Type B pancreatic cell (in vitro differentiated cells): ENCODE measurements around the gene TUBB1. TPM values are rescaled to one million over a fixed set of nuclear protein-coding genes. Genes with fewer than 3 reads are reported as not detected.

Source experiments
- DNase-seq: peaks from one replicate; pipeline ENCODE4 v3.0.0; 2021; ENCODE audit warnings: mixed read lengths; ENCODE audit not compliant: unreplicated experiment; ENCODE audit errors: extremely low spot score
- H3K27ac Mint-ChIP-seq: 2 replicates; pipeline ENCODE4 v1.8.0; 2021; ENCODE audit warnings: mild to moderate bottlenecking, mixed read lengths
- H3K27me3 Mint-ChIP-seq: 2 replicates; pipeline ENCODE4 v1.8.0; 2021; ENCODE audit warnings: mixed read lengths
- H3K36me3 Mint-ChIP-seq: 2 replicates; pipeline ENCODE4 v1.8.0; 2021; ENCODE audit warnings: mixed read lengths
- H3K4me1 Mint-ChIP-seq: one replicate; pipeline ENCODE4 v1.8.0; 2021; ENCODE audit warnings: mixed read lengths; ENCODE audit not compliant: unreplicated experiment
- H3K4me3 Mint-ChIP-seq: 2 replicates; pipeline ENCODE4 v1.8.0; 2021; ENCODE audit warnings: mild to moderate bottlenecking, mixed read lengths
- H3K9me3 Mint-ChIP-seq: 2 replicates; pipeline ENCODE4 v1.8.0; 2021; ENCODE audit warnings: mixed read lengths
- CTCF ChIP-seq: fragments of 200-600 bp; sonication (generic); conservative IDR thresholded peaks from 2 replicates; pipeline ENCODE4 v1.5.0; 2021; ENCODE audit warnings: antibody characterized with exemption, mild to moderate bottlenecking
- total RNA-seq: library from RNA; stranded (reverse); gene quantifications from 2 replicates; pipeline ENCODE4 v1.2.1, GENCODE V29; 2021; ENCODE audit warnings: low replicate concordance

Gene TUBB1
- total RNA-seq, 1 donor from 2014 or later, result 0.46 TPM

DNA sequence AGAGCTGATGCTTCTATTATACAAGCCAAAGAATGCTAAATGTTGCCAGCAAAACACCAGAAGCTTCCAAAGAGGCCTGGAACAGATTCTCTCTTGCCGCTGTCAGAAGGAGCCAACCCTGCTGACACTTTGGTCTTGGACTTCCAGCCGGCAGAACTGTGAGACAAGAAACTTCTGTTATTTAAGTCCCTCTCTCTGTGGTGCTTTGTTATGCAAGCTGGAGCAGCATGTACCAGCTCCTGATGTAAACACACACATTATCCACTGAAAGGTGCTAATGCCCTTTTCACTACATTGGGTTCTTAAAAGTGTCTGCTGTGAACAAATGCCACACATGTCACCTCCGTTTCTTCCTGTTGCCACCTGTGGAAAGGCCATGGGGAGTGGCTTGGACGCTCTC lies 49.3 kb downstream of the TUBB1 start:
- peaks cover 14% of the 10 kb centered on the region for H3K27me3 Mint-ChIP-seq
- no peak overlapping the region for H3K4me3 Mint-ChIP-seq
- peaks cover 9% of the 10 kb centered on the region for H3K4me1 Mint-ChIP-seq
- TF ChIP-seq CTCF, result no peak
- no peak overlapping the region for H3K27ac Mint-ChIP-seq
- H3K36me3 Mint-ChIP-seq, result no peaks in the 10 kb centered on the region
- DNase-seq, result no peak
- no peaks in the 10 kb centered on the region for H3K9me3 Mint-ChIP-seq

DNA sequence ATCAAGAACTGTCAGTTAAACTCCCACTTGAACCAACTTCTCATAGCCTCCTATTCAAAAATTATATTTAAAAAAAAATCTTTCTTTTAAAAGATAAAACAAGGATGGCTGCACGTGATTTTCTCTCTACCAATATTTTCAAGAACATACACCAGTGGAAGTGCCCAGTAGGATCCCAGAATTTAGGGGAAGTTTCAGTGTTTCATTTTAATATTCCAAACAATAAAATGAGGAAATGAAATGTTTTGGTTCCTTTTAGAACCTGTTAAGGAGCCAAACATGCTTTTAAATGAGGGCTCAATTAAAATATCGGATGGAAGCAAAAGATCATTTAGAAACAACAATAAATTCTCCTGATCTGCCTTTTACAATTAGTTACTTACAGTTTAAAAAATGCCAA lies 49.8 kb downstream of the TUBB1 start:
- H3K4me3 Mint-ChIP-seq, result no peak overlapping the region
- no peaks in the 10 kb centered on the region for H3K9me3 Mint-ChIP-seq
- no peaks in the 10 kb centered on the region for H3K36me3 Mint-ChIP-seq
- no peak overlapping the region for H3K27ac Mint-ChIP-seq
- TF ChIP-seq CTCF, result no peak
- DNase-seq, result no peak
- H3K27me3 Mint-ChIP-seq, result peaks cover 14% of the 10 kb centered on the region
- H3K4me1 Mint-ChIP-seq, result peaks cover 8% of the 10 kb centered on the region

- no peak for DNase-seq
- no peak for TF ChIP-seq CTCF
- peaks cover 29% of the 10 kb centered on the region for H3K27me3 Mint-ChIP-seq
- H3K4me1 Mint-ChIP-seq, result peaks cover 11% of the 10 kb centered on the region
- no peaks in the 10 kb centered on the region for H3K9me3 Mint-ChIP-seq
- no peak overlapping the region for H3K4me3 Mint-ChIP-seq
- H3K36me3 Mint-ChIP-seq, result no peaks in the 10 kb centered on the region
- H3K27ac Mint-ChIP-seq, result no peak overlapping the region
Measured at GRCh38 chr20:59071216-59071615, 52.0 kb downstream of the TUBB1 start.

DNA sequence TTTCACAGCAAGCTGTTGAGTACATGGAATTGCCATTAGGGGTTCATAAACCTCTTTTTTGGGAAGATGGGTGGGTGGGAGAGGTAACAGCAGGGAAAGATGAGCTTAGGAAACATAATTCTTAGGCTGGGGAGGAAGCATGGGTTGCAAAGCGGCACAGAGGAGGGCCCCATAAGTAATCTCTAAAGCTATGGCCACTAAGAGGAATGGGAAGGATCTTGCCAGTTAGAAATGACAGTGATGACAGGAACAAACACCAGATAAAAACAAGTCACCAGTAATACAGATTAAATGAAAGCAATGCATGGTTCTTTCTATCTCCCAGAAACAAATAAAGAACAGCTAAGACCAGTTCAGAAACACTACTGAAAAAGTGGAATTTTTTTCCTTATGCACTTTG lies 54.4 kb downstream of the TUBB1 start:
- Mint-ChIP-seq H3K27ac (no peak overlapping the region), H3K4me1 (peaks cover 11% of the 10 kb centered on the region), H3K4me3 (no peak overlapping the region), H3K9me3 (no peaks in the 10 kb centered on the region), H3K27me3 (peaks cover 37% of the 10 kb centered on the region), H3K36me3 (no peaks in the 10 kb centered on the region)
- DNase-seq, result no peak
- no peak for TF ChIP-seq CTCF

DNA sequence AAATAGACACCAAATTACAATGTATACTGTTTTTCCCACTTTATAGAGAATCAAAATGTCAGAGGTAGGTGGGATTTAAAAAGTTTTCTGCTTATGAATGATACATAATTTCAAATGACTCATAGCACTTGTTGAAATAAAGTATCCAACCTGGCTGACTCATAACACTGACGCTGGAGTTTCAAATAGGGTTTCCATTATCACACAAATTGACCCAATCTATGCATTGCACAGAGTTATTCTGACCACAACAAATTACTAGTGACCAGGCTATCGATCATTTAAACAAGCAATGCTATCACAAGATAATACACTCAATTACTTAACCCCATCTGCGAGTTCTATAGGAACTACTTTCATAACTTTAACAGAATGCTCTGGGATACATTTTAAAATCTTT lies 55.2 kb downstream of the TUBB1 start:
- Mint-ChIP-seq H3K36me3 (no peaks in the 10 kb centered on the region), H3K9me3 (no peaks in the 10 kb centered on the region), H3K4me3 (no peak overlapping the region), H3K4me1 (peaks cover 11% of the 10 kb centered on the region), H3K27me3 (peaks cover 38% of the 10 kb centered on the region), H3K27ac (no peak overlapping the region)
- no peak for TF ChIP-seq CTCF
- no peak for DNase-seq

GRCh38 chr20:59075934-59076508 lies 56.8 kb downstream of the TUBB1 start:
- Mint-ChIP-seq H3K27me3 (peaks cover 38% of the 10 kb centered on the region), H3K9me3 (no peaks in the 10 kb centered on the region), H3K4me3 (no peak overlapping the region), H3K36me3 (no peaks in the 10 kb centered on the region), H3K27ac (no peak overlapping the region), H3K4me1 (peaks cover 11% of the 10 kb centered on the region)
- DNase-seq, result no peak
- TF ChIP-seq CTCF, result no peak
